AG10803 (cell line): ENCODE data around the gene KIAA0513.

Experiments used
- DNase-seq: peaks from one replicate; pipeline ENCODE4 v3.0.0; 2010; ENCODE audit warnings: low read depth
- H3K4me3 ChIP-seq: 2 replicates; pipeline ENCODE4 v1.5.1; 2011; ENCODE audit warnings: mild to moderate bottlenecking, low read length, control low read depth
- CTCF ChIP-seq: conservative IDR thresholded peaks from 2 replicates; pipeline ENCODE4 v1.5.1; 2011; ENCODE audit warnings: mild to moderate bottlenecking, low read length, control low read depth, inconsistent platforms

Gene KIAA0513

DNA sequence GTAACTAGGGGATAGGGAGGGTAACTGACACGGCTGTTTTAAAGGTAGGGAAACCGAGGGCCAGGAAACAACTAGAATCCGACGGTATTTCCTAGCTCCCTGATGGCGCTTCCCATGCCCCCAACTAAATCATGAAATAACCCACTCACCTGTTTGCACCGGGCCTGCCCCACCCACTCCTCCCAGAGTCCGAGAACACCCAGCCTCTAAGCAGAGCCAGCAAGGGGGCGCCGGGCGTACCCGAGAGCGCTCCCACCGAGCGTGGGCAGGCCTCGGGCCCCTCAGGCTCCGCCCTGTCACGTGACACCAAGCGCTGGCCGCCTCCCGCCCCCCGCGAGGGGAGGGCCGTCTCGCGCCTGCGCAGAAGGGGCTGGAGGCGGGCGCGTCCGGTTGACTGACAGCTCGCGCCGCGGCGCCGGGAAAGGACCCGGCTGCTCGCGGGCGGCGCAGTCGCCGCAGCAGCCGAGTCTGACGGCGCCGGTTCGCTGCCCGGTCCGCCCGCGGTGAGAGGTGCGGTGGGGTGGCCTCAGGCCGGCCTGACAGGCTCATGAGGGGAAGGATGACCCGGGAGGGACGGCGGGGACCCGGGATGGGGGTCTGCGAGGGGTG lies at the start of gene KIAA0513:
KIAA0513 (plus strand) TSS at position 447 of the 609 bp plus-strand sequence. CDS start 39,277 bp downstream, outside the sequence.
- peak within 1 kb of the TSS; percentile 71 for H3K4me3 ChIP-seq
- TF ChIP-seq CTCF = peak; percentile 19; the same call in 1 of the 2 replicates
- peak; percentile 87 for DNase-seq

DNA sequence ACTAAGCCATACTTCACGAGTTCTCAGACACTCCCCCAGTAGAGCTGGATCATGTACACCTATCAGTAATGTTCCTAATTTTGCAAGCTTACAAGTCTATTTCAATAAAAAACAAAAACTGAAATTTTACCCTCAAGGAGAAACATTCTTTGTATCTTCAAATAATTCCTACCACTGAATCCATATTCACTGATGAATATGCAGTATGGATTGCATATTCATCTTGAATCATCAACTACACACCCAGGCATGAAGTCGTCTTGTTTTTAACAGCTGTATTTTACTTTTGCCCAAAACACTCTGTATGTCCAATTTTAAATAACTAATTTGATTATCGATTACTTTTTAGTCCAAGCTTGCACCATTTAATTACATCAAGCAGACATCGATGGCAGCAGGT lies 48.1 kb upstream of the KIAA0513 start:
- H3K4me3 ChIP-seq = no peak overlapping the region
- DNase-seq = no peak
- TF ChIP-seq CTCF = no peak

GRCh38 chr16:84982434-84982833 lies 45.2 kb upstream of the KIAA0513 start:
- no peak overlapping the region for H3K4me3 ChIP-seq
- no peak for TF ChIP-seq CTCF
- DNase-seq = no peak

DNA sequence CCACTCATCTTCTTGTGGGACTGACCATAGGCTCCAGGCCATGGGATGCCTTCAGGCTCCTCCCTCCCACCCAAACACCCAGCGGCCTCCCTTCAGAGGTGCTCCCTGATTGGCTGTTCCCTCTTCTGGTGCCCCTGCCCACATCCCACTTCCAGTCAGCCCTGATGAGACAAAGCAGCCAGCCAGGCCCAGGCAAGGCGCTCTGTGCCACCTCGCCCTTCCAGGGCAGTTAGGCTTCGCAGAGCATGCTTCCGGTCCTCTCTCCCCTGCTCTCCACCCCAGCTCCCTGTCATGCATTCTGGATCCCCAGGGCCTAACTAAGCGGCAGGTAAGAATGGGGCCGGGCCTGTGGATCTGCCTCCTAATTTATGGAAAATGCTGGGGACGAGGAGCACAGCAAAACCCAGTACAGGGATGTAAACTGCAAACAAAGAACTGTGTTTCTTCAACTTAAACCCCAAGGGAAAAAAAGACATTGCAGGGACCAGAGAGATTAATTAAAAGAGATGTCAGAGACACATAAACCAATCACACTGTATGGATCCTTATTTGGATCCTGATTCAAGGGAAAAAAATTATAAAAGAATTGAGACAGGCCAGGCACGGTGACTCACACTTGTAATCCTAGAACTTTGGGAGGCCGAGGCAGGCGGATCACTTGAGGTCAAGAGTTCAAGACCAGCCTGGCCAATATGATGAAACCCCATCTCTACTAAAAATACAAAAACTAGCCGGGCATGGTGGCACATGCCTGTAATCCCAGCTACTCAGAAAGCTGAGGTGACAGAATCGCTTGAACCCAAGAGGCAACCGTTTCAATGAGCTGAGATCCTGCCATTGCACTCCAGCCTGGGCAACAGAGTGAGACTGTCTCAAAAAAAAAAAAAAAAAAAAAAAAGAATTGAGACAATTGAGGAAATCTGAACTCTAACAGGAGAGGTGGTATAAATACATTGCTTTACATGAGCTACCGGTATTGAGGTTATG lies 42.2 kb upstream of the KIAA0513 start:
- DNase-seq = peak; percentile 88
- H3K4me3 ChIP-seq = no peak overlapping the region
- TF ChIP-seq CTCF = no peak

DNA sequence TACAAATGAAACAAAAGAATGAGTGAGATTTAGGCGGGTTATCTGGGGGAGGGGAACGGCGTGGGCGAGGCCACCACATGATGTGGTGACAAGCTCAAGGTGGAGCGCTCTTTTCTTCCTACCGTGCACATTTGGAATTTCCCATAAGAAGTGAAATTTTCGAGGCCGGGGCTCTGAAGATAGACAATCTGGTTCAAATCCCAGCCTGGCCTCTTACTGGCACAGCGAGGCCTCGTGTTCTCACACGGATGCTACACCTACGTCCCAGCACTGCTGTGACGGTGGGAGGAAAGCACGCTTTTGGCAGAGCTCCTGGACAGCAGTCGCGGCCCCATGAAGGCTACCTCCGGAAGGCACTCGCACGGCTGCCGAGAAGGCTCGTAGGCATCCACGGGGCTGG lies 41.5 kb upstream of the KIAA0513 start:
- no peak for TF ChIP-seq CTCF
- H3K4me3 ChIP-seq = no peak overlapping the region
- DNase-seq = no peak

DNA sequence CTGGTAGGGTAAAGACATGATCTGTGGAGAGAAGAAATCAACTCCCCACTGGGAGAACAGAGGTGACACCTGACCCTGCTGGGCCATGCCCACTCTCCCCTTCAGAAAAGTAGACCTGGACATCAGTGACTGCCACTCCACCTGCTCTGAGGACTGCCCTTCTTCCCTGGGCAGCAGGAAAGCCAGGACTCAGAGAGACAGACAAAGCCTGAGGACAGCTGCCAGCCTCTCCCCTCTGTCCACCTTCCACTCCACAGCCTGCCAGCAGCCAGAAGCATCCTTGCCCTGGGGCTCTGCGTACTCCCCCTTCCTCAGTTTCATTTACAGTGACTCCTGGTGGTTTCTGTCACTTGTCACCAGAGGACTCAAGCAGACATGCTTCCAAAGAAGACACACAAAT lies 40.7 kb upstream of the KIAA0513 start:
- no peak for TF ChIP-seq CTCF
- H3K4me3 ChIP-seq = no peak overlapping the region

More for the DNA sequence above, 40.7 kb upstream of the KIAA0513 start:
- no peak for DNase-seq
